Measurements from ENCODE around the gene FRMD6. TPM values are rescaled to one million over a fixed set of nuclear protein-coding genes. Genes with fewer than 3 reads are reported as not detected.
A peak's percentile ranks its signal among the peaks of the same experiment; 100 is the strongest.

The FRMD6 gene
- total RNA-seq, 1 experiment from 2014 or later, result 11.4 TPM

DNA sequence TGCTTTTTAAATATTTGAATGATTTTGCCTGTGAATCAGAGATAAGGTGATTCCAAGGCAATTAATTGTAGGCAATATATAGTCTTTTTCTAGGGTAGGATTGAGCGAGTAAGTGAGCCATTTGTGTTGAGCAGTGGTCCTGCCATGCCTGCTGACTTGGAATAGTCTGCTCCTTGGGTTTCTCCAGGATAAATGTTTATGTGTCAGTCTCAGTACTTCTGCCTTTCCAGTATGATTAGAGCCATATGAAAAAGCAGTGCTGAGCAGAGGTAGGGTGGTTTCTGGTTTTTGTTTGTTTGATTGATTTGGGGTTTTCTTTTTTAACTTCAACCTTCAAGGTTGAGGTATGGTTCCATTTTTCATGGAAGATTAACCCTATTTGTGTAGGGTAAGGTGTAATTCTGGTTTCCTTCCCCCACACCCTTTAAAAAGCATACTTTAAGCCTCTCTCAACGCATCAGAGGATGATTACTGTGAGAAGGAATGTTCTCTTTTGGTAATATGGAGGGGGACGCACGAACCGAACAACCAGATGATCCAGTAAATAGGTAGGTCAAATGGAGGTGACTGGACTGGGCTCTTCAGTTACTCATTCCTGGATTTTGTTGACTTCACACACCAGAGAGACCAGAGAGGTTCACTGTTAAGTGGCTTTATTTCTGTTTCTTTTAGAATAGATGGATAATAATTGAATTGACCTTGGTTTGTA lies 22.7 kb downstream of the FRMD6 start:
- DNase-seq (ENCODE audit: low read depth, low spot score) (peak; percentile 12), ATAC-seq (peak; percentile 83)
- H3K4me2 ChIP-seq (ENCODE audit: low read length), result peak overlapping the region; percentile 63
- H3K9ac ChIP-seq (ENCODE audit: low read length), result no peak overlapping the region
- ChIA-PET POLR2A (no interaction called here), CTCF (no interaction called here), RAD21 (ENCODE audit: low non-redundant PET in 1 of 2, low total read pairs in 2 of 2, uncharacterized antibody in 2 of 2, unreplicated experiment in 2 of 2) (interaction anchor here in 1 of 2 experiments (0.6 kb wide), 1 partner anchor 23 kb away, joined by 4 read pairs; the partner anchor contains the start of gene FRMD6)
- peaks cover 5 to 31% of the 10 kb centered on the region in 2 experiments; a peak in 3 of 4 replicates for H3K4me1 ChIP-seq (ENCODE audit: control insufficient read depth in 1 of 2, insufficient read depth in 2 of 2, low read length in 2 of 2)
- no peaks in the 10 kb centered on the region for H3K9me3 ChIP-seq (ENCODE audit: control insufficient read depth in 1 of 2, insufficient read depth in 1 of 2, low read depth in 1 of 2, low read length in 2 of 2)
- peak overlapping the region in 1 of 2 experiments; percentile 25; a peak in 2 of 4 replicates for H3K4me3 ChIP-seq (replicated peaks in 1 of 2; ENCODE audit: low read depth in 1 of 2, low read length in 2 of 2)
- intact Hi-C loops (cut with micrococcal nuclease), result no loop called here
- no peaks in the 10 kb centered on the region for H4K20me1 ChIP-seq (ENCODE audit: insufficient read depth)
- no peaks in the 10 kb centered on the region for H3K9me2 ChIP-seq (ENCODE audit: insufficient read depth)
- TF ChIP-seq JUND (IDR thresholded peaks at IDR 0.05), result peak; percentile 26; the same call in 1 of the 2 replicates
- TF ChIP-seq, protein P1, sequence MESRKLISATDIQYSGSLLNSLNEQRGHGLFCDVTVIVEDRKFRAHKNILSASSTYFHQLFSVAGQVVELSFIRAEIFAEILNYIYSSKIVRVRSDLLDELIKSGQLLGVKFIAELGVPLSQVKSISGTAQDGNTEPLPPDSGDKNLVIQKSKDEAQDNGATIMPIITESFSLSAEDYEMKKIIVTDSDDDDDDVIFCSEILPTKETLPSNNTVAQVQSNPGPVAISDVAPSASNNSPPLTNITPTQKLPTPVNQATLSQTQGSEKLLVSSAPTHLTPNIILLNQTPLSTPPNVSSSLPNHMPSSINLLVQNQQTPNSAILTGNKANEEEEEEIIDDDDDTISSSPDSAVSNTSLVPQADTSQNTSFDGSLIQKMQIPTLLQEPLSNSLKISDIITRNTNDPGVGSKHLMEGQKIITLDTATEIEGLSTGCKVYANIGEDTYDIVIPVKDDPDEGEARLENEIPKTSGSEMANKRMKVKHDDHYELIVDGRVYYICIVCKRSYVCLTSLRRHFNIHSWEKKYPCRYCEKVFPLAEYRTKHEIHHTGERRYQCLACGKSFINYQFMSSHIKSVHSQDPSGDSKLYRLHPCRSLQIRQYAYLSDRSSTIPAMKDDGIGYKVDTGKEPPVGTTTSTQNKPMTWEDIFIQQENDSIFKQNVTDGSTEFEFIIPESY (IDR thresholded peaks at IDR 0.05; ENCODE audit: extremely low read depth, insufficient replicate concordance, low read length), result no peak
- 0 out of 2 replicates have a peak, but pooled peaks have one; percentile 10 for TF ChIP-seq FOSL1 (IDR thresholded peaks at IDR 0.05; ENCODE audit: low read depth)
- TF ChIP-seq SP1 (IDR thresholded peaks at IDR 0.05; ENCODE audit: low read depth), result peak; percentile 25; the same call in 1 of the 2 replicates
- BruUV-seq (replicated peaks), result no TSS peak
- H3K36me3 ChIP-seq (ENCODE audit: control insufficient read depth in 1 of 2, insufficient read depth in 2 of 2, low read length in 2 of 2), result no peaks in the 10 kb centered on the region
- no peak overlapping the region for H3K27ac ChIP-seq (ENCODE audit: low read depth, low read length)
- no peaks in the 10 kb centered on the region for H3K79me2 ChIP-seq (ENCODE audit: insufficient read depth, low read length)
- no peak overlapping the region for H2AFZ ChIP-seq (ENCODE audit: low read depth, low read length, poor library complexity, severe bottlenecking)
- no peaks in the 10 kb centered on the region for H3K27me3 ChIP-seq (ENCODE audit: insufficient read depth, low read length)

DNA sequence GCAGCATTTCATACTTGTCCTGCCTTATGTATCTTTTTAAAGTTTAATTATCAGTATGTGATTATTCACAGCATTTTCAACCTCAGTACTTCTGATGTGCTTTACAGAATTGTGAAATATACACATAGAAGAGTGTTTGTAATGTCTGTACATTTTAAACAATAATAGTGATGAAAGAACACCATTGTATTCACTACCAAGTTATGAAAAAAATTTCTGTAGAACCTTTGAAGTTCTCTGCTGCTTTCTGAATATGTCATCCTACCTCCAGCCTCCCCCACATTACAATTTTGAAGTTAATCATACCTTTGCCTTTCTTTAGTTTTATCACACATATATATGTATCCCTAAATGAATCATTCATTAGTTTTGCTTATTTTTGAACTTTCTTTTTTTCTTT lies 24.8 kb downstream of the FRMD6 start:
- H3K27ac ChIP-seq (ENCODE audit: low read depth, low read length), result no peak overlapping the region

More for the DNA sequence above, 24.8 kb downstream of the FRMD6 start:
- no peaks in the 10 kb centered on the region for H3K79me2 ChIP-seq (ENCODE audit: insufficient read depth, low read length)
- ChIA-PET CTCF (no interaction called here), RAD21 (ENCODE audit: low non-redundant PET in 1 of 2, low total read pairs in 2 of 2, uncharacterized antibody in 2 of 2, unreplicated experiment in 2 of 2) (no interaction called here), POLR2A (no interaction called here)
- H3K4me3 ChIP-seq (replicated peaks in 1 of 2; ENCODE audit: low read depth in 1 of 2, low read length in 2 of 2), result no peak overlapping the region
- peaks cover 5 to 31% of the 10 kb centered on the region in 2 experiments; a peak in 3 of 4 replicates for H3K4me1 ChIP-seq (ENCODE audit: control insufficient read depth in 1 of 2, insufficient read depth in 2 of 2, low read length in 2 of 2)
- intact Hi-C loops (cut with micrococcal nuclease), result no loop called here
- DNase-seq (ENCODE audit: low read depth, low spot score) (no peak), ATAC-seq (no peak)
- peak overlapping the region; percentile 10; the same call in 1 of the 2 replicates for H3K4me2 ChIP-seq (ENCODE audit: low read length)
- no peaks in the 10 kb centered on the region for H3K36me3 ChIP-seq (ENCODE audit: control insufficient read depth in 1 of 2, insufficient read depth in 2 of 2, low read length in 2 of 2)
- H3K9me3 ChIP-seq (ENCODE audit: control insufficient read depth in 1 of 2, insufficient read depth in 1 of 2, low read depth in 1 of 2, low read length in 2 of 2), result no peaks in the 10 kb centered on the region
- H3K9ac ChIP-seq (ENCODE audit: low read length), result no peak overlapping the region
- BruUV-seq (replicated peaks), result no TSS peak
- H3K9me2 ChIP-seq (ENCODE audit: insufficient read depth), result no peaks in the 10 kb centered on the region
- no peaks in the 10 kb centered on the region for H4K20me1 ChIP-seq (ENCODE audit: insufficient read depth)
- TF ChIP-seq TCF7L2 (IDR thresholded peaks at IDR 0.05; ENCODE audit: borderline replicate concordance, extremely low read depth, insufficient read depth, insufficient read length), result no peak
- TF ChIP-seq, protein P2, sequence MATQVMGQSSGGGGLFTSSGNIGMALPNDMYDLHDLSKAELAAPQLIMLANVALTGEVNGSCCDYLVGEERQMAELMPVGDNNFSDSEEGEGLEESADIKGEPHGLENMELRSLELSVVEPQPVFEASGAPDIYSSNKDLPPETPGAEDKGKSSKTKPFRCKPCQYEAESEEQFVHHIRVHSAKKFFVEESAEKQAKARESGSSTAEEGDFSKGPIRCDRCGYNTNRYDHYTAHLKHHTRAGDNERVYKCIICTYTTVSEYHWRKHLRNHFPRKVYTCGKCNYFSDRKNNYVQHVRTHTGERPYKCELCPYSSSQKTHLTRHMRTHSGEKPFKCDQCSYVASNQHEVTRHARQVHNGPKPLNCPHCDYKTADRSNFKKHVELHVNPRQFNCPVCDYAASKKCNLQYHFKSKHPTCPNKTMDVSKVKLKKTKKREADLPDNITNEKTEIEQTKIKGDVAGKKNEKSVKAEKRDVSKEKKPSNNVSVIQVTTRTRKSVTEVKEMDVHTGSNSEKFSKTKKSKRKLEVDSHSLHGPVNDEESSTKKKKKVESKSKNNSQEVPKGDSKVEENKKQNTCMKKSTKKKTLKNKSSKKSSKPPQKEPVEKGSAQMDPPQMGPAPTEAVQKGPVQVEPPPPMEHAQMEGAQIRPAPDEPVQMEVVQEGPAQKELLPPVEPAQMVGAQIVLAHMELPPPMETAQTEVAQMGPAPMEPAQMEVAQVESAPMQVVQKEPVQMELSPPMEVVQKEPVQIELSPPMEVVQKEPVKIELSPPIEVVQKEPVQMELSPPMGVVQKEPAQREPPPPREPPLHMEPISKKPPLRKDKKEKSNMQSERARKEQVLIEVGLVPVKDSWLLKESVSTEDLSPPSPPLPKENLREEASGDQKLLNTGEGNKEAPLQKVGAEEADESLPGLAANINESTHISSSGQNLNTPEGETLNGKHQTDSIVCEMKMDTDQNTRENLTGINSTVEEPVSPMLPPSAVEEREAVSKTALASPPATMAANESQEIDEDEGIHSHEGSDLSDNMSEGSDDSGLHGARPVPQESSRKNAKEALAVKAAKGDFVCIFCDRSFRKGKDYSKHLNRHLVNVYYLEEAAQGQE (IDR thresholded peaks at IDR 0.05; ENCODE audit: low read depth), result no peak
- TF ChIP-seq, protein P1 (IDR thresholded peaks at IDR 0.05; ENCODE audit: extremely low read depth, insufficient replicate concordance, low read length), result no peak
- no peak for TF ChIP-seq EGR1 (IDR thresholded peaks at IDR 0.05; ENCODE audit: low read depth)
- TF ChIP-seq, protein P3, sequence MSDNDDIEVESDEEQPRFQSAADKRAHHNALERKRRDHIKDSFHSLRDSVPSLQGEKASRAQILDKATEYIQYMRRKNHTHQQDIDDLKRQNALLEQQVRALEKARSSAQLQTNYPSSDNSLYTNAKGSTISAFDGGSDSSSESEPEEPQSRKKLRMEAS (IDR thresholded peaks at IDR 0.05), result no peak
- TF ChIP-seq CBX3 (IDR thresholded peaks at IDR 0.05; ENCODE audit: low read depth), result no peak
- no peak for TF ChIP-seq FOSL1 (IDR thresholded peaks at IDR 0.05; ENCODE audit: low read depth)
- TF ChIP-seq POLR2A (IDR thresholded peaks at IDR 0.05; ENCODE audit: borderline replicate concordance, extremely low read depth, insufficient read depth, insufficient read length), result no peak
- no peaks in the 10 kb centered on the region for H3K27me3 ChIP-seq (ENCODE audit: insufficient read depth, low read length)
- no peak overlapping the region for H2AFZ ChIP-seq (ENCODE audit: low read depth, low read length, poor library complexity, severe bottlenecking)

Measured in HCT116 (cell line).